Measurements from ENCODE around the gene TLDC2. TPM values are rescaled to one million over a fixed set of nuclear protein-coding genes. Genes with fewer than 3 reads are reported as not detected.
"Not testable (repeated sequence)": the region's sequence is repeated elsewhere in the genome, so short reads cannot be mapped to it uniquely, and the experiment has no call there.

Gene TLDC2
- not detected for total RNA-seq

- Mint-ChIP-seq H3K4me3 (no peak within 1 kb of the TSS), H3K9me3 (no peaks in the 10 kb centered on the region), H3K27ac (no peak within 1 kb of the TSS), H3K36me3 (ENCODE audit: low read depth) (no peaks in the 10 kb centered on the region), H3K27me3 (no peaks in the 10 kb centered on the region), H3K4me1 (peaks cover 3% of the 10 kb centered on the region)
- POLR2A ChIA-PET, result no interaction called here
- CTCF ChIA-PET, result interaction anchor here (0.5 to 0.9 kb wide), 2 partner anchors 34 to 549 kb away, joined by 3 read pairs; no protein-coding TSS in a partner anchor
- DNase-seq, result no peak
Measured at GRCh38 chr20:36875702-36876472, at the start of gene TLDC2. Gene TLDC2 (plus strand): TSS chr20:36876138. CDS start chr20:36876175, 37 bp downstream.

GRCh38 chr20:36826554-36827244, 49.2 kb upstream of the TLDC2 start:
- POLR2A ChIA-PET, result interaction anchor here (1.1 kb wide), 1 partner anchor 10 kb away, joined by 3 read pairs; no protein-coding TSS in a partner anchor
- Mint-ChIP-seq H3K4me1 (peaks cover 23% of the 10 kb centered on the region), H3K36me3 (ENCODE audit: low read depth) (no peaks in the 10 kb centered on the region), H3K9me3 (no peaks in the 10 kb centered on the region), H3K4me3 (no peak overlapping the region), H3K27ac (no peak overlapping the region), H3K27me3 (peaks cover 4% of the 10 kb centered on the region)
- CTCF ChIA-PET, result interaction anchor here (0.8 to 1.1 kb wide), 2 partner anchors 9 to 18 kb away, joined by 3 to 4 read pairs; no protein-coding TSS in a partner anchor
- no peak for DNase-seq

GRCh38 chr20:36827541-36828279, 48.2 kb upstream of the TLDC2 start:
- ChIA-PET POLR2A (interaction anchor here (0.7 to 1.1 kb wide), 2 partner anchors 14 to 19 kb away, joined by 3 read pairs; no protein-coding TSS in a partner anchor), CTCF (interaction anchor here (0.6 to 1.1 kb wide), 2 partner anchors 8 to 18 kb away, joined by 3 to 4 read pairs; no protein-coding TSS in a partner anchor)
- no peaks in the 10 kb centered on the region for H3K36me3 Mint-ChIP-seq (ENCODE audit: low read depth)
- peaks cover 4% of the 10 kb centered on the region for H3K27me3 Mint-ChIP-seq
- H3K9me3 Mint-ChIP-seq, result no peaks in the 10 kb centered on the region
- H3K27ac Mint-ChIP-seq, result peak overlapping the region; percentile 57
- peaks cover 25% of the 10 kb centered on the region for H3K4me1 Mint-ChIP-seq
- DNase-seq, result peak; percentile 45
- no peak overlapping the region for H3K4me3 Mint-ChIP-seq

GRCh38 chr20:36830791-36831691, 44.9 kb upstream of the TLDC2 start:
- Mint-ChIP-seq H3K36me3 (ENCODE audit: low read depth) (no peaks in the 10 kb centered on the region), H3K27me3 (no peaks in the 10 kb centered on the region), H3K4me3 (no peak overlapping the region), H3K27ac (peak overlapping the region; percentile 36), H3K9me3 (no peaks in the 10 kb centered on the region), H3K4me1 (peaks cover 38% of the 10 kb centered on the region)
- CTCF ChIA-PET, result interaction anchor here (0.6 to 2.2 kb wide), 4 partner anchors 22 to 1355 kb away, joined by 3 to 11 read pairs (median 4); no protein-coding TSS in a partner anchor
- POLR2A ChIA-PET, result interaction anchor here (1.0 kb wide), 1 partner anchor 265 kb away, joined by 4 read pairs; the partner anchor contains the start of gene RBL1
- no peak for DNase-seq

GRCh38 chr20:36832791-36833190, 43.1 kb upstream of the TLDC2 start:
- H3K36me3 Mint-ChIP-seq (ENCODE audit: low read depth), result no peaks in the 10 kb centered on the region
- CTCF ChIA-PET, result interaction anchor here (1.3 kb wide), 1 partner anchor 24 kb away, joined by 3 read pairs; no protein-coding TSS in a partner anchor
- H3K27ac Mint-ChIP-seq, result no peak overlapping the region
- H3K4me1 Mint-ChIP-seq, result peaks cover 36% of the 10 kb centered on the region
- no peak overlapping the region for H3K4me3 Mint-ChIP-seq
- H3K9me3 Mint-ChIP-seq, result no peaks in the 10 kb centered on the region
- POLR2A ChIA-PET, result interaction anchor here (0.6 to 1.3 kb wide), 2 partner anchors 17 to 976 kb away, joined by 3 read pairs; no protein-coding TSS in a partner anchor
- no peaks in the 10 kb centered on the region for H3K27me3 Mint-ChIP-seq
- DNase-seq, result no peak

GRCh38 chr20:36833275-36834020, 42.5 kb upstream of the TLDC2 start:
- Mint-ChIP-seq H3K4me3 (no peak overlapping the region), H3K9me3 (no peaks in the 10 kb centered on the region), H3K36me3 (ENCODE audit: low read depth) (no peaks in the 10 kb centered on the region), H3K4me1 (peaks cover 32% of the 10 kb centered on the region), H3K27ac (no peak overlapping the region), H3K27me3 (no peaks in the 10 kb centered on the region)
- no peak for DNase-seq
- POLR2A ChIA-PET, result interaction anchor here (0.6 to 1.0 kb wide), 2 partner anchors 30 to 976 kb away, joined by 3 read pairs; a partner anchor contains a TSS
- CTCF ChIA-PET, result interaction anchor here (0.7 to 1.3 kb wide), 2 partner anchors 25 to 31 kb away, joined by 3 read pairs; no protein-coding TSS in a partner anchor

- peaks cover 27% of the 10 kb centered on the region for H3K4me1 Mint-ChIP-seq
- POLR2A ChIA-PET, result interaction anchor here (0.9 to 2.6 kb wide), 13 partner anchors 10 to 369 kb away, joined by 3 to 20 read pairs (median 4); partner anchors contain the start of genes DSN1, MROH8, RBL1 and RPN2
- no peaks in the 10 kb centered on the region for H3K36me3 Mint-ChIP-seq (ENCODE audit: low read depth)
- H3K4me3 Mint-ChIP-seq, result peak overlapping the region; percentile 82
- CTCF ChIA-PET, result interaction anchor here (0.6 to 3.2 kb wide), 13 partner anchors 8 to 1169 kb away, joined by 3 to 33 read pairs (median 3); partner anchors contain the start of genes DSN1 and TGIF2
- H3K9me3 Mint-ChIP-seq, result no peaks in the 10 kb centered on the region
- H3K27me3 Mint-ChIP-seq, result no peaks in the 10 kb centered on the region
- no peak for DNase-seq
- H3K27ac Mint-ChIP-seq, result peak overlapping the region; percentile 21
Measured at GRCh38 chr20:36835025-36835424, 40.9 kb upstream of the TLDC2 start.

GRCh38 chr20:36835453-36836198, 40.3 kb upstream of the TLDC2 start:
- ChIA-PET POLR2A (interaction anchor here (0.7 to 2.6 kb wide), 16 partner anchors 10 to 370 kb away, joined by 3 to 20 read pairs (median 4); partner anchors contain the start of genes DSN1, MROH8, RAB5IF and RBL1), CTCF (interaction anchor here (0.6 to 3.2 kb wide), 21 partner anchors 8 to 1170 kb away, joined by 3 to 33 read pairs (median 3); partner anchors contain the start of genes DSN1 and TGIF2)
- no peaks in the 10 kb centered on the region for H3K36me3 Mint-ChIP-seq (ENCODE audit: low read depth)
- H3K9me3 Mint-ChIP-seq, result no peaks in the 10 kb centered on the region
- DNase-seq, result peak; percentile 92
- H3K27ac Mint-ChIP-seq, result peak overlapping the region; percentile 87
- H3K4me3 Mint-ChIP-seq, result peak overlapping the region; percentile 82
- H3K4me1 Mint-ChIP-seq, result peaks cover 27% of the 10 kb centered on the region
- H3K27me3 Mint-ChIP-seq, result no peaks in the 10 kb centered on the region

- DNase-seq, result peak; percentile 70
- H3K4me1 Mint-ChIP-seq, result peaks cover 31% of the 10 kb centered on the region
- ChIA-PET CTCF (interaction anchor here (0.5 to 3.2 kb wide), 14 partner anchors 9 to 344 kb away, joined by 3 to 33 read pairs (median 4); a partner anchor contains a TSS), POLR2A (interaction anchor here (0.7 to 2.6 kb wide), 7 partner anchors 11 to 259 kb away, joined by 3 to 20 read pairs (median 4); partner anchors contain the start of genes RAB5IF and RBL1)
- H3K36me3 Mint-ChIP-seq (ENCODE audit: low read depth), result no peaks in the 10 kb centered on the region
- peak overlapping the region; percentile 66 for H3K4me3 Mint-ChIP-seq
- H3K27me3 Mint-ChIP-seq, result no peaks in the 10 kb centered on the region
- H3K9me3 Mint-ChIP-seq, result no peaks in the 10 kb centered on the region
- peak overlapping the region; percentile 68 for H3K27ac Mint-ChIP-seq
Measured at GRCh38 chr20:36836591-36837269, 39.2 kb upstream of the TLDC2 start.

- DNase-seq; H3K27ac Mint-ChIP-seq; H3K4me3 Mint-ChIP-seq; H3K36me3 Mint-ChIP-seq (ENCODE audit: low read depth); H3K27me3 Mint-ChIP-seq; POLR2A ChIA-PET; H3K9me3 Mint-ChIP-seq: not testable (repeated sequence)
- CTCF ChIA-PET, result interaction anchor here (1.1 kb wide), 1 partner anchor 30 kb away, joined by 5 read pairs; no protein-coding TSS in a partner anchor
- peaks cover 38% of the 10 kb centered on the region for H3K4me1 Mint-ChIP-seq
Measured at GRCh38 chr20:36838376-36838775, 37.6 kb upstream of the TLDC2 start.
